Measurements from ENCODE around the gene NUP205.
"Not testable (repeated sequence)": the region's sequence is repeated elsewhere in the genome, so short reads cannot be mapped to it uniquely, and the experiment has no call there.

NUP205 gene

DNA sequence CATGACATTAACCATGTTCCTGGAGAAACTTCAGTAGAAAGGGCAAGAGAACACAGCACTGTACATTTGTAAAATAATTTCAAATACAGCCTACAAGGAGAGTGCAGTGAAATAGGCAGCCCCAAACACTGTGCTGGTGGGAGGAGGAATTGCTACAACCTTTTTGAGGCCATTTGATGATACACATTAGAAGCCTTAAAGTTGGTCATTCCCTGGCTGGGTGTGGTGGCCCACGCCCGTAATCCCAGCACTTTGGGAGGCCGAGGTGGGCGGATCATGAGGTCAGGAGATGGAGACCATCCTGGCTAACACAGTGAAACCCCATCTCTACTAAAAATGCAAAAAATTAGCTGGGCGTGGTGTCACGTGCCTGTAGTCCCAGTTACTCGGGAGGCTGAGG lies 134.9 kb downstream of the NUP205 start:
- H3K27ac ChIP-seq; DNase-seq (ENCODE audit: low read depth, low spot score): not testable (repeated sequence)

DNA sequence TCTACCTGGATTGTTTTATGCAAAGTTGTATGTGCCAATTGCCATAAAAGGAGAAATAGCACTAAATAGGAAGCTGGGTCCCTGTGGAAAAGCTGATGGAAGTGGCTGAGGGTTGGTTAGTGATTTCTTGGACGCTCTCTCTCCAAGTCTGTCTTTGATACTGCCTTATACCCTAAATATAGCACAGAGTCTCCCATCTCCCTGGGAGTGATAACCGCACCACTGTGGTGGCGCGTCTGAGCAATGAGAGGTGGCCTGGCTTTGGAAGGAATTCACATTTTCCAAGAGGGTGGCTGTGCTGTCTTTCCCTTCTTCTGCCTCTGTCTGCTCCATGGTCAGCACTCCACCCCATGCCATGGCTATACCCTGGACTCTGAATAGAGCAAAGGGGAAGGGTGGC lies 135.8 kb downstream of the NUP205 start:
- DNase-seq (ENCODE audit: low read depth, low spot score): no peak
- no peak overlapping the region for H3K27ac ChIP-seq

DNA sequence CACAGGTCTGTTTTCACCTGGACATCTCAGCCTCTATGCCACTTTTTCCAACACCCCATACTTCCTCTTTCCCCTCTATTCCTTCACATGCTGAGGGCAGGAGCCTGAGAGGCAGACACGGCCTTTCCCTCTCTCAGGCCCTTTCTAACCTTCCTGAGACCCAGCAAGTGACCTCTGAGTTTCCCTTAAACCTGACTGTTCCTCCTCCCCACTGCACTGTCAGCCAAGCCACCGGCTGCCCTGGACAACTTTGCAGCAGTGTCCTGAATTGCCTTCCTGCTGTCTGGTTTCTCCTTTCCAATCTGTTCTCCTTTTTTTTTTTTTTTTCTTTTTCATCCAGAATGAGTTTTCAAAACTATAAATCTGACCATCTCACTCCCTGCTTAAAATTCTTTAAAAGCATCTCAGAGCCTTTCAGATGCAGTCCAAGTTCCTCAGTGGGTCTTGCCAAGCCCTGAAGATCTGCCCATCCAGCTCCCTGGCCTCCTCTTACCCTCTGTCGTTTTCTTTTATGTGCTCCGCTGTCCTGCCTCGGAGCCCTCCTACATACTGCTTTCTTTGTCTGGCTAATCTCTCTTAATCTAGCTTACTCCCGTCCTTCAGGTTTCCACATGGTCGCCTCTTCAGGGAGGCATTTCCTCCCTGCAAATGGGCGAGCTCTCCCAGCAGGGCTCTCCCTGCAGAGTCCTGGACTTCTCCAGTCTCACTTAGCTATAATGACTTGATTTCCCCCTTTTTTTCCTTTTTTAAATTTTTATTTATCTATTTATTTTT lies 139.7 kb downstream of the NUP205 start:
- H3K27ac ChIP-seq: no peak overlapping the region
- DNase-seq (ENCODE audit: low read depth, low spot score): no peak

Measured in epithelial cell of prostate (primary cell).